RPMI8226 (cell line): ENCODE measurements around the gene MAN2A2.

Source experiments
- DNase-seq: peaks from one replicate; pipeline ENCODE4 v3.0.0-alpha.2; 2015

The MAN2A2 gene

DNA sequence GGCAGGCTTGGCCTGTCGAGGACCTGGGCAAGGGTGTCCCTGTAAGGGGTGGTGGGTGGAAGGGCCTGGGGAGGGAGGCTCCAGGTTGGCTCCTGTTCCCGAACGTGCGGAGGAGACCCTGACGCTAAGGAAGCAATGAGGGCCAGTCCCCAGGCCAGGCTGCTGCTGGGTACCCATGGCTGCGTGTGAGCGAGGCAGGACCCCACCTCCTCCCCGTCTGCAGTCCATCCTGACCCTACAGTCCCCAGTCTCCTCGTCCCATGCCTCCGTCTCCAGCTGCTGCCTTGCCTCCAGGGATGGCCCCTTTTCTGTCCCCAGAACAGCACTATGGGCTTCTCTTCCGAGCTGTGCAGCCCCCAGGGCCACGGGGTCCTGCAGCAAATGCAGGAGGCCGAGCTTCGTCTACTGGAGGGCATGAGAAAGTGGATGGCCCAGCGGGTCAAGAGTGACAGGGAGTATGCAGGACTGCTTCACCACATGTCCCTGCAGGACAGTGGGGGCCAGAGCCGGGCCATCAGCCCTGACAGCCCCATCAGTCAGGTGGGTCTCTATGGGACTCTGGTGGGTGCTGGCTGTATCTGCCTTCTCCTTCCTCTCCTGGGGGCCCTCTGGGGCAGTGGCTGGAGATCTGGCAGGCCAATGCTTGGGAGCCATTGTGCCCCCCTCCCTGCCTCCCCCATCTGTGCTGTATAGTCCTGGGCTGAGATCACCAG is 18.2 kb upstream of the MAN2A2 start:
- DNase-seq, result no peak

DNA sequence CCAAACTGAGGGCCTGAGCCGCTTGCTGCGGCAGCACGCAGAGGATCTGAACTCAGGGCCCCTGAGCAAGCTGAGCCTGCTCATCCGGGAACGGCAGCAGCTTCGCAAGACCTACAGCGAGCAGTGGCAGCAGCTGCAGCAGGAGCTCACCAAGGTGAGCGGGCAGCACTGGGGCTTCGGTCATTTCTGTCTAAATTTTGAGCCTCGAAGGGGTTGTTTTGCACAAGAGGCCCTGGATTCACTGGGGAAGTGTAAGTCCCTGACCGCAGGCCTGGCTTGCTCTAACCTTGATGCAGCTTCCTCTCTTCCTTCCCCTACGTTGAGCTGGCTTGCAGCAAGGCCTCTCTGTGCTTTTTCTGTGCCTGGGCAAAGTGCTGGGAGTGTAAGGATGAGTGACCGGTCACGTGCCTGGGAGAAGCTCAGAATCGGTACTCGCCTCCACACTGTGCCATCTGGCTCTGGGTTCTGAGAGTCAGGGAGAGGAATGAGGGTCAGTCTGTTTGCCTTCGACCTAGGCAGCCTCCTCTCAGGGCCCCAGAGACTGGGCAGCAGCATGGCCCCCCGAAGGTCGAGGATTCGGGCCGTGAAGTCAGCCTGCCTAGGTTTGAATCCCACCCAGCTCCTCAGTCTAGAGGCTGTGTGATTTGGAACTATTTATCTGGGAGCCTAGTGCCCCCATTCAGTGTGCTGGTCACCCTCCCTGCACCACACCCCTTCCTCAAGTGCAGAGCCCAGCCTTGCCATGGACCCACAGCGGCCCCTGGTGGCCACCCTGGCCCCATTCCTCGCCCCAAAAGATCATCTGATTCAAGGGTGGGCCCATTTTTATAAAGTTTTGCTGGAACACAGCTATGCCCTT is 17.4 kb upstream of the MAN2A2 start:
- peak; percentile 72 for DNase-seq

DNA sequence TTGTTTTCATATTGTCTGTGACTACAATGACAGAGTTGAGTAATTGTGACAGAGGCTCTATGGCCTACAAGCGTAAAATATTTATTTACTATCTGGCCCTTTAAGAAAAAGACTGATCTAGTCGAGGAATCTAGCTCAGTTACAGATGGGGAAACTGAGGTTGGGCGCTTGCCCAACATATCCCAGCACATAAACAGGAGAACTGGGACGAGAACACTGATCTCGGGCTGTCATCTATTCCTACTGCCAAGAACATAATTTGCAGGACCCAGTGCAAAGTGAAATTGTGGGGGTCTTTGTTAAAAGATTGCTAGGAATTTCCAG is 16.8 kb upstream of the MAN2A2 start:
- DNase-seq, result no peak

DNA sequence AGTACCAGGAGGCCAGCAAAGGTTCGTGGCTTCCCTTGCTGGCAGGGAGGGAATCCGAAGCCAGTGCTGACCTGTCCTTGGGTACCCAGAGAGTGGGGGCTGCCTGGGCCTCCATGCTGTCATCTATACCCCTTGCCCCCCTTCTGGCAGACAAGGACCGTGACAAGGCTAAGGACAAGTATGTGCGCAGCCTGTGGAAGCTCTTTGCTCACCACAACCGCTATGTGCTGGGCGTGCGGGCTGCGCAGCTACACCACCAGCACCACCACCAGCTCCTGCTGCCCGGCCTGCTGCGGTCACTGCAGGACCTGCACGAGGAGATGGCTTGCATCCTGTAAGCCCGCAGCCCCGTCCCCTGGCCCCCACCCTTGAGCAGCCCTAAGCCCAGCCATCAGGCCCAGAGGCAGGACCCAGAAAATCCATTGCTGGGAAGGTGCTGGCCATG is 16.0 kb upstream of the MAN2A2 start:
- no peak for DNase-seq

DNA sequence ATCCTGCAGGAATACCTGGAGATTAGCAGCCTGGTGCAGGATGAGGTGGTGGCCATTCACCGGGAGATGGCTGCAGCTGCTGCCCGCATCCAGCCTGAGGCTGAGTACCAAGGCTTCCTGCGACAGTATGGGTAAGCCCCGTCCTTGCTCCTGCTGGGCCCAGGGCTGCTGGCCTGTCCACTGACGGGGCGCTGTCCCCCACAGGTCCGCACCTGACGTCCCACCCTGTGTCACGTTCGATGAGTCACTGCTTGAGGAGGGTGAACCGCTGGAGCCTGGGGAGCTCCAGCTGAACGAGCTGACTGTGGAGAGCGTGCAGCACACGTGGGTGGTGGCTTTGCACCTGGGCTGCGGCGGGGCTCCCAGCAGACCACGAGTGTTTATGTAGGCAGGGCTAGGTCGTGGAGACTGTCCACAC is 13.8 kb upstream of the MAN2A2 start:
- peak; percentile 53 for DNase-seq

DNA sequence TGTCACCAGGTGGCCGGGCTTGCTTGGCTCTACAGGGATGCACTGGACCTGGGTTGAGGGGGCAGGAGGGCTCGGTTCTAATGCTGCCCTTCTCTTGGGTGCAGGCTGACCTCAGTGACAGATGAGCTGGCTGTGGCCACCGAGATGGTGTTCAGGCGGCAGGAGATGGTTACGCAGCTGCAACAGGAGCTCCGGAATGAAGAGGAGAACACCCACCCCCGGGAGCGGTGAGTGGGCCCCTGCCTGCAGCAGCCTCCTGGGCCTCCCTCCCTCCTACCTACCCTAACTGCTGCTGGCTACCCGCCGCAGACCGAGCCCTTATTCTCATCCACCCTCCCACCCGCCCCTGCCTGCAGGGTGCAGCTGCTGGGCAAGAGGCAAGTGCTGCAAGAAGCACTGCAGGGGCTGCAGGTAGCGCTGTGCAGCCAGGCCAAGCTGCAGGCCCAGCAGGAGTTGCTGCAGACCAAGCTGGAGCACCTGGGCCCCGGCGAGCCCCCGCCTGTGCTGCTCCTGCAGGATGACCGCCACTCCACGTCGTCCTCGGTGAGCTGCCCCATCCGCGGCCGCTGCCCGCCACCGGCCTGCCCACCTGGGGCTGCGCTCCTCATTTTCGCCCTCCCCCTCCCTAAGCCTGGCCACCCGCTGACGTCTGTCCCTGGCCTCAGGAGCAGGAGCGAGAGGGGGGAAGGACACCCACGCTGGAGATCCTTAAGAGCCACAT is 13.2 kb upstream of the MAN2A2 start:
- no peak for DNase-seq

DNA sequence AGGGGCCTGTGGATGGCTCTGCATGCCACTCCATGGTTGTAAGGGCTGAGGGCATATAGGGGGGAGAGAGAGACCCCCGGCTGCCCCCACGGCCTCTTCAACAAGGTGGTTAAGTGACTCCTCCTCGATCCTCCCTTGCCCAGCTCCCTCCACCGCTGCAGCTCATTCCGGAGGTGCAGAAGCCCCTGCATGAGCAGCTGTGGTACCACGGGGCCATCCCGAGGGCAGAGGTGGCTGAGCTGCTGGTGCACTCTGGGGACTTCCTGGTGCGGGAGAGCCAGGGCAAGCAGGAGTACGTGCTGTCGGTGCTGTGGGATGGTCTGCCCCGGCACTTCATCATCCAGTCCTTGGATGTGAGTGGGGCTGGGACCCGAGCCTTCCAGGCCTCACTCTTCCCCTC is 12.3 kb upstream of the MAN2A2 start:
- DNase-seq, result no peak

DNA sequence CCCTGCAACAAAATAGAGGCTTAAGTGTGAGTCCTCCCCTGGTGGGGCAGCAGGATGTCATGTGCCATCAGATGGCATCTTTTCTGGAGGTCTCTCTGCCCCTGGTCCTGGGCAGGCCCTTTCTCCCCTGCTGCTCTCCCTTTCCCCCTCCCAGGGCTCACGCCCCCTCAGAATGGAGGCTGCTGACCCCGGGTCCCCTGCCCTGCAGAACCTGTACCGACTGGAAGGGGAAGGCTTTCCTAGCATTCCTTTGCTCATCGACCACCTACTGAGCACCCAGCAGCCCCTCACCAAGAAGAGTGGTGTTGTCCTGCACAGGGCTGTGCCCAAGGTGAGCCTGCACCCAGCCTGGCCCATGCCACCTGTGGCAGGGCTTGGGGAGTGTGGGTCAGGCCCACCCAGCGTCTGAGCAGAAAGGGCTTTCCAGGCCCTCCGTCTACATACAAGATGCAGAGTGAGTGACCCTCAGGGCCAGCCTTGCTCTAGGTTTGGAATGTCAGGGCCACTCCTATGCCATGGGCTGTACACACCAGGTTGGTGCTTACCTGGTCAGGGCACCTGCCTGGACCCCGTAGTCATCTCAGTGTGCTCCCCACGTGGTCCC is 11.7 kb upstream of the MAN2A2 start:
- DNase-seq, result no peak

DNA sequence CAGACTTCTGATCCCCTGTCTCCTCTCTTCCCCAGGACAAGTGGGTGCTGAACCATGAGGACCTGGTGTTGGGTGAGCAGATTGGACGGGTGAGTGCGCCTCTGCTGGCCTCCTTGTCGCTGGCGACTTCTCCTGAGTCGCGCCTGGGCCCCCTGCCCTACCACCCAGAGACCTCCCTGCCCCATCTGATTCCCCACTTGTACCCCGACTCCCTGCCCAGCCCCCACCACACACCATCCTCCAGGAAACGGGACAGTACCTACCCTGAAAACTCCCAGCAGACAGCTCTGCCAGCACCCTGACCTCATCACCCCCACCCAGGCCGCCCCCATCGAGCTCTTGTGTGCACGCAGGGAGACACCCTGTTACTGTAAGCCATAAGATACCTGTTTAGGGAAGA is 11.1 kb upstream of the MAN2A2 start:
- DNase-seq, result no peak

DNA sequence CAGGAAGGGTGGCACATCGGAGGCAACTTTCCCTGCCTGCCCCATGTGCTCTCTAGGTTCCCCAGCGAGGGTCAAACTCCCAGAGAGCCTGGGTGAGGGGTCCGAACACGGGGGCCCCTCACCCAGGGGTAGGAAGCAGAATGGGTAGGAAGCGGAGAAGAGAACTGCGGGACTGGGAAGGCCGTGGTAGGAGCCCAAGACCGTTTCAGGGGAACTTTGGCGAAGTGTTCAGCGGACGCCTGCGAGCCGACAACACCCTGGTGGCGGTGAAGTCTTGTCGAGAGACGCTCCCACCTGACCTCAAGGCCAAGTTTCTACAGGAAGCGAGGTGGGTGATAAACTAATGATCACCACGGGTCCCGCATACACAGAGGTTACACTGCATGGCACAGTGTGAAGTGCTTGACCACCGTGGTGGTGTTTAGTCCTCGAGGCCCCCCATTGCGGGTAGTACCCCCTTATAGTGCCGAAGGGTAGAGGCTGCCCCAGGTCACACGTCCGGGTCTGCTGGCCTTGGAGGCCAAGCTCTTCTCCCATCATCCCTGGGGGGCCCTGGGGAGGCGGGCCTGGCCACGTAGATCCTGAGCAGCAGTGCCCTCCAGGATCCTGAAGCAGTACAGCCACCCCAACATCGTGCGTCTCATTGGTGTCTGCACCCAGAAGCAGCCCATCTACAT is 10.5 kb upstream of the MAN2A2 start:
- DNase-seq, result no peak

DNA sequence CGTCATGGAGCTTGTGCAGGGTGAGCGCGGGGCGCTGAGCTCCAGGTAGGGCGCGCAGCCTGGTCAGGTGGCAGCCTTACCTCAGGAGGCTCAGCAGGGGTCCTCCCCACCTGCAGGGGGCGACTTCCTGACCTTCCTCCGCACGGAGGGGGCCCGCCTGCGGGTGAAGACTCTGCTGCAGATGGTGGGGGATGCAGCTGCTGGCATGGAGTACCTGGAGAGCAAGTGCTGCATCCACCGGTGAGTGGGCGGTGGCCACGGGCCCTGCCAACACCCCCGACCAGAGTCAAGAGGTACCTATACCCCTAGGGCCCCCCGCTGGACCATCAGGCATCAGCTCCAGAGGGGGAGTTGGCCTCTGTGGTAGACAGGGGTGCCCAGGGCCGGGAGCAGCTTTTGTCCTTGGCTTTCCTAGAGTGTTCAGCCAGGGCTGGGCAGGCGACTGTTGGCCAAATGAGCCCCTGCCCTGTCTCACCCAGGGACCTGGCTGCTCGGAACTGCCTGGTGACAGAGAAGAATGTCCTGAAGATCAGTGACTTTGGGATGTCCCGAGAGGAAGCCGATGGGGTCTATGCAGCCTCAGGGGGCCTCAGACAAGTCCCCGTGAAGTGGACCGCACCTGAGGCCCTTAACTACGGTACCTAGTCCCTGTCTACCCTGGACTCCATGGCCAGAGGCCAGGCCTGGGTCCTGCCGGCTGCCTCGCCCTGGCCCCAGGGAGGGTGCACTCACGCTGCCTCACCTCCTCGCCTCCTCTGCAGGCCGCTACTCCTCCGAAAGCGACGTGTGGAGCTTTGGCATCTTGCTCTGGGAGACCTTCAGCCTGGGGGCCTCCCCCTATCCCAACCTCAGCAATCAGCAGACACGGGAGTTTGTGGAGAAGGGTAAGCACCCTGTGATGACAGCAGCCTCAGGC is 9.7 kb upstream of the MAN2A2 start:
- no peak for DNase-seq

DNA sequence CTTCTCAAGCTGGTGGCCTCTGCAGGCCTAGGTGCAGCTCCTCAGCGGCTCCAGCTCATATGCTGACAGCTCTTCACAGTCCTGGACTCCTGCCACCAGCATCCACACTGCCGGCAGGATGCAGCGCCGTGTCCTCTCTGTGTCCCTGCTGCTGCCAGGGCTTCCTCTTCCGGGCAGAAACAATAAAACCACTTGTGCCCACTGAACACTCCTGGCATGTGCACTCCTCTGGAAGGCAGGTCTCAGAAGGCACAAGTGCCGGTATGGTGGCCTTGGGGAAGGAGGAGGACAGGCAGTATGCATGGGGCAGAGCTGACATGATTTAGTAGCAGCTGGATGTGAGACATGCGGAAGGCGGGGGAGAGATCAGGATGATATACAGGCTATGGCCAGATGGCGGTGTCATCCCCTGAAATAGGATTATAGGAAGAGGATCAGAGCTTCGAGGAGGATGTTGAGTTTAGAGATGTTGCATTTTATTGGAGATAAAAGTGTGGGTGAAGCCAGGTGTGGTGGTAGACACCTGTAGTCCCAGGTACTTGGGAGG is 7.5 kb upstream of the MAN2A2 start:
- DNase-seq, result peak; percentile 38

DNA sequence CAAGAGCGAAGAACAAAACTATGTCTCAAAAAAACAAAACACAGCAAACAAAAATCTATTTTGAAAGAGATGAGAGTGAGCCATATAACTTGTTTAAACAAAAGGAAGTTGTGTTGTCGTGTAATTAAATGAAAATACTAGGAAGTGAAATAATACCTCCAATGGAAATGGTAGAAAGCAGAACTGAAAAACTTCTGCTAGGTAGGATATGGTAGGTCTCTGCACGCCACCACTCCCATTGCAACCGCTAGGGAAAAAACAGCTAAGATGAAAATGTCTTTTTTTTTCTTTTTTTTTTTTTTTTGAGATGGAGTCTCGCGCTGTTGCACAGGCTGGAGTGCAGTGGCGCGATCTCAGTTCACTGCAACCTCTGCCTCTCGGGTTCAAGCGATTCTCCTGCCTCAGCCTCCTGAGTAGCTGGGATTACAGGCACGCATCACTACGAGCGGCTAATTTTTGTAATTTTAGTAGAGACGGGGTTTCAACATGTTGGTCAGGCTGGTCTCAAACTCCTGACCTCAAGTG is 5.9 kb upstream of the MAN2A2 start:
- DNase-seq, result peak; percentile 86

DNA sequence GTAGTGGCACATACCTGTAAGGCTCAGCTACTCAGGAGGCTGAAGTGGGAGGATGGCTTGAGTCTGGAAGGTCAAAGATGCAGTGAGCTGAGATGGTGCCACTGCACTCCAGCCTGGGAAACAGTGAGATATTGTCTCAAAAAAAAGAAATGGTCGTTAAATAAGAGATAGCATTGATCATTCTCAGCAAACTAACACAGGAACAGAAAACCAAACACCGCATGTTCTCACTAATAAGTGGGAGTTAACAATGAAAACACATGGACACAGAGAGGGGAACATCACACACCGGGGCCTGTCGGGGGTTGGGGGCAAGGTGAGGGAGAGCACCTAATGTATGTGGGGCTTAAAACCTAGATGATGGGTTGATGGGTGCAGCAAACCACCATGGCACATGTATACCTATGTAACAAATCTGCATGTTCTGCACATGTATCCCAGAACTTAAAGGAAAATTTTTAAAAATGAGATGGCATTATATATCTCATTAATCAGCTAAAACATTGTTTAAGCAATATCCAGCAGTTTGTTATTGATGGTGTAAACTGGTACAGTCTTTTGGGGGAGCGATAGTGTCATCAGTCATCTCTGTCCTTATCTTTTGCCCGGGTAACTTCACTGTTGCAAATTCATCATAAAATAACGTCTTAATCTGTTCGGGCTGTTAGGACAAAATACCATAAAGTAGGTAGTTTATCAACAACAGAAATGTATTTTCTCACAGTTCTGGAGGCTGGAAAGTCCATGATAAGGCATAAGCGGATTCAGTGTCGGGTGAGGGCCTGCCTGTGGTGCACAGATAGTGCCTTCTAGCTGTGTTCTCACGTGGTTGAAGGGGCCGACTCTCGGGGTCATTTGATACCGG is 1.7 kb upstream of the MAN2A2 start:
- DNase-seq, result no peak

DNA sequence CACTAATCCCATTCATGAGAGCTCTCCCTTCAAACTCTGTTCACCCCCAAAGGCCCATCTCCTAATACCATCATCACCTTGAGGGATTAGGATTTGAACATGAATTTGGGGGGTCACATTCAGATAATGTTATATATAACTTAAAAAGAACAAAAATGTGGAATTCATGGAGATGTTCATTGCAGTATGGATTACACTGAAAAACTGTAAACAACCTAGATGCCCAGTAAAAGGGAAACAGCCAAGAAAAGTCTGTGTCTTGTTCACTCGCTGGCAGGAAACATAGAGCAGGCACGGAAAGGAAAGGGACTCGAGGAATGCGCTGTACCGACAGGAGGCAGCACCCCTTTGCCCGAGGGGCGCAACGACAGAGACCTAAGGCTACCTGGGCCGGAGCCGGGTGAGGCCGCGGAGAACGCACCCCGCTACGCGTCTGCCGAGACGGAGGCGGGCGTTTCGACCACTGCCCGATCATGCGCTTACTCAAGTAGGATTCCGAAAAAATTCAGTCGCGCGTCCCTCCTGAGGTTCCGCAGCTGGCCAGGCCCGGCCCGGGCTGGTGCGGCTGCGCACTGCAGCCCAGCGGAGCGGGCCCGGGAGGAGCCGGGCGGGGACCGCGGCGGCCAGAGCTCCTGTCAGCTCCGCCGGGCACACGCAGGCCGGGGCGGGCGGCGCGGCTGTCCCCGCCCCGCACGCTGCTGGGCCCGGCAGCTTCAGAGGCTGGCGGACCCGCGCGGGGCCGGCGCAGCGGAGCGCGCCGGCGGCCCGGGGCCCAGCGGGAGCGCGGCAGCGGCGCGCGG is 862 bp upstream of the MAN2A2 start:
- DNase-seq, result peak; percentile 90

DNA sequence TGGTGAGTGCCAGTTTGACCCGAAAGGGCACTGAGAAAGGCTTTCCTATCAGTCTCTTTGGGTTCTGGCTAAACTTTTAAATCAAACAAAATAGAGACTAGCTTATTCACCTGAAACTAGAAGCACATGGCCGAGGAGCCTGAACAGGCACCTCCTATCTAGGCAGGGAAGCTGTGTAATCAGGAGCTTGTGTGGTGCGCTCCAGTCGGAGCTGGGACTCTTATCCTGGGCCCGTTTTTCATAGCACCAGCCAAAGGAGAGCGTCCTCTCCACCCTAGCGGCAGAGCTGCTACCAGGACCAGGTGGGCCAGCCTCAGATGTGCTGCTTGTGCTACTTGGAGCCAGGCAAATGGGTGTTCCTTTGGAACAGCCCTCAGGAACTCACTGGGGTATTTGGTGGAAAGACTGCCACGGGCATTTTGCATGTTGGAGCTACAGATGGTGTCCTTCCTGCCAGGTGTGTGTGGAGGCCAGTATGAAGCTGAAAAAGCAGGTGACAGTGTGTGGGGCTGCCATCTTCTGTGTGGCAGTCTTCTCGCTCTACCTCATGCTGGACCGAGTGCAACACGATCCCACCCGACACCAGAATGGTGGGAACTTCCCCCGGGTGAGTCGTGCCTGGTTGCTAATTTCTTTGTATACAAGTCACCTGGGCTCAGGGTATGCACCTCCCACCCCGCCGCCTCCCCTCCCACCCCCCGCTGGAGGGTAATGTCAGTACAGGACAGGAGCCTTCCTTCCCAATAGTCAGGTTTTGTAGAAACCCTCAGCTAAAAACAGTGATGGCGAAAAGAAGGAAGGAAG is 833 bp downstream of the MAN2A2 start:
- peak; percentile 75 for DNase-seq

DNA sequence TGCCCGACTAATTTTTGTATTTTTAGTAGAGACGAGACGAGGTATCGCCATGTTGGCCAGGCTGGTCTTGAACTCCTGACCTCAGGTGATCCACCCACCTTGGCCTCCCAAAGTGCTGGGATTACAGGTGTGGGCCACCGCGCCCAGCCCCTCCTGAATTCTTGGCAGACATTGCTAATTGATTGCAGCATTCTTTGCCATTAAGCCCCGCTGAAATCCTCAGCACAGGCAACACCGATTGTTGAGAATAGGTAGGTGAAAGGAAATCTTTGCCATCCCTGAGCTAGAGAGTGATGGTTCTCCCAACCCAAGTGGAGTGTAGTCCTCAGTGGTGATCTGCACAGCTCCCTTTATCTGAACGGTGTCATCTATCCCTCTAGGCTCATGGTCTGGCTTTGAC is 1.6 kb downstream of the MAN2A2 start:
- no peak for DNase-seq
